Pancreas (tissue), 10 donors: ENCODE results near the gene FBXO22. TPM values are rescaled to one million over a fixed set of nuclear protein-coding genes. Genes with fewer than 3 reads are reported as not detected.

Source experiments
- ATAC-seq, 4 donors: fragments of 200-7000 bp; cut with Tn5 transposase; one replicate each; pipeline versions ENCODE4 v1.8.0 to v1.9.1; 2020; ENCODE audit warnings: mild to moderate bottlenecking in 4 of 4, moderate library complexity in 4 of 4
- DNase-seq, 6 donors: peaks; one replicate each; pipeline ENCODE4 v3.0.0-alpha.2; 2020
- FAIRE-seq: peaks from 2 replicates; lab custom pipeline; 2012; peaks lifted over from hg19 to GRCh38; lab: Jason Lieb, UNC
- H3K27ac ChIP-seq, 4 donors: fragments of 200-600 bp; sonication (generic); 1 replicate in 3 of 4; 2 replicates in 1 of 4; pipeline versions ENCODE4 v1.5.0 to v1.8.0; 2020
- H3K27me3 ChIP-seq, 4 donors: fragments of 200-600 bp; one replicate each; pipeline ENCODE4 v1.8.0; 2021
- H3K36me3 ChIP-seq, 3 donors: fragments of 200-600 bp; sonication (generic) in 1 of 3; one replicate each; pipeline versions ENCODE4 v1.5.0 to v1.8.0; 2020 to 2021
- H3K4me1 ChIP-seq, 3 donors: fragments of 200-600 bp; one replicate each; pipeline ENCODE4 v1.8.0; 2021
- H3K4me3 ChIP-seq, 4 donors: fragments of 200-600 bp; sonication (generic) in 2 of 4; one replicate each; pipeline versions ENCODE4 v1.5.0 to v1.8.0; 2020 to 2021
- H3K9me3 ChIP-seq, 4 donors: fragments of 200-600 bp; one replicate each; pipeline ENCODE4 v1.8.0; 2021
- WGBS, 2 donors: extraction: QIAGEN DNeasy Blood & Tissue Kit; methylation state at CpG; one replicate each; pipeline ENCODE4 v1.1.7; 2013; 5-methylcytosine and 5-hydroxymethylcytosine counted together
- intact Hi-C, 3 donors: fragments of 100-400 bp; cut with DNase I; formaldehyde crosslinking; loops; one replicate each; pipeline versions ENCODE4 v1.11.1 to v1.14.2; 2022
- polyA plus RNA-seq, 2 donors: library from polyadenylated mRNA; stranded (reverse); fragments of 200-250 nt; gene quantifications; one replicate each; pipeline ENCODE4 v1.2.3, GENCODE V29; 2013
- total RNA-seq, 6 donors: library from RNA; stranded (reverse); fragmentation: NEBNext Ultra II Directional in 4 of 6; extraction: Animal tissue kit (Norgen Biotek cat#: 25700) in 4 of 6; gene quantifications; one replicate each; pipeline versions ENCODE4 v1.2.1 to v1.2.4, GENCODE V29; 2021 to 2023
- TF ChIP-seq, protein P1 (sequence below), 4 donors: fragments of 200-600 bp; sonication (generic) in 3 of 4; IDR thresholded peaks; one replicate each; pipeline versions ENCODE4 v1.5.0 to v1.8.0; 2021; ENCODE audit warnings: antibody characterized with exemption in 4 of 4
- donor health status: healthy with polysubstance abuse.
- donor health status: DM: no; HTN: no; CAD: no; lungs with moderate emphysema.
- donor health status: DM: no; HTN: no; CAD: no.
- donor health status: control.
- donor health status: control.
- donor health status: Bipolar disorder and iron deficiency.
- donor health status: DM: yes; HTN: yes; CAD: no.
- donor health status: DM: no; HTN: no; CAD: no.
- donor health status: DM: no; HTN: no; CAD: no.
- donor health status: DM: yes; HTN: yes; CAD: no.

FBXO22 gene
- total and polyA plus RNA-seq, 8 donors, result 3.1 to 14.9 (median 12.5) TPM

DNA sequence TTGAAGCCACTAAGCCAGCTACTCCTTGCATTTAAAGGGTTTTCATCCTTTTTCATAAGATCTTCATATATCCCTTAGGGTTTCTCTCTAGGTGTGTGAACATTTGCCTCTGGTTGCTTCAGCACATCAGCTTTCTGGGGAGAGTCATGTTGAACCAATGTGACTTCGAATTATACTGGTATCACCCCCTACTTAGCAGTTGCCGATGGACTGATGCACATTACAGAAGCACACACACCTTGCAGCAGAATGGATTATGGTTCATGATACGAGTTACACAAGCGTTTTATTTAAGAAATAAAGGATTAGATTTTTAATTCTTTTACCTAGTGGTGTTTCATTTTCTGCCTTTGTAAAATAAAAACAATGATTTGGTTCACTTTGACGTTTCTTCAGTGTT, 39.6 kb downstream of the FBXO22 start:
- Histone ChIP-seq H3K36me3 (no peaks in the 10 kb centered on the region), H3K4me3 (no peak overlapping the region), H3K27ac (no peak overlapping the region), H3K4me1 (no peaks in the 10 kb centered on the region), H3K27me3 (no peaks in the 10 kb centered on the region), H3K9me3 (no peaks in the 10 kb centered on the region)
- WGBS, 2 donors, result 80 to 88% methylated on average over 5 of the region's 5 CpGs
- intact Hi-C loops, result no loop called here
- FAIRE-seq, result no peak
- ATAC-seq, result no peak
- no peak for DNase-seq
- TF ChIP-seq, protein P1, sequence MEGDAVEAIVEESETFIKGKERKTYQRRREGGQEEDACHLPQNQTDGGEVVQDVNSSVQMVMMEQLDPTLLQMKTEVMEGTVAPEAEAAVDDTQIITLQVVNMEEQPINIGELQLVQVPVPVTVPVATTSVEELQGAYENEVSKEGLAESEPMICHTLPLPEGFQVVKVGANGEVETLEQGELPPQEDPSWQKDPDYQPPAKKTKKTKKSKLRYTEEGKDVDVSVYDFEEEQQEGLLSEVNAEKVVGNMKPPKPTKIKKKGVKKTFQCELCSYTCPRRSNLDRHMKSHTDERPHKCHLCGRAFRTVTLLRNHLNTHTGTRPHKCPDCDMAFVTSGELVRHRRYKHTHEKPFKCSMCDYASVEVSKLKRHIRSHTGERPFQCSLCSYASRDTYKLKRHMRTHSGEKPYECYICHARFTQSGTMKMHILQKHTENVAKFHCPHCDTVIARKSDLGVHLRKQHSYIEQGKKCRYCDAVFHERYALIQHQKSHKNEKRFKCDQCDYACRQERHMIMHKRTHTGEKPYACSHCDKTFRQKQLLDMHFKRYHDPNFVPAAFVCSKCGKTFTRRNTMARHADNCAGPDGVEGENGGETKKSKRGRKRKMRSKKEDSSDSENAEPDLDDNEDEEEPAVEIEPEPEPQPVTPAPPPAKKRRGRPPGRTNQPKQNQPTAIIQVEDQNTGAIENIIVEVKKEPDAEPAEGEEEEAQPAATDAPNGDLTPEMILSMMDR (IDR thresholded peaks at IDR 0.05), result no peak

DNA sequence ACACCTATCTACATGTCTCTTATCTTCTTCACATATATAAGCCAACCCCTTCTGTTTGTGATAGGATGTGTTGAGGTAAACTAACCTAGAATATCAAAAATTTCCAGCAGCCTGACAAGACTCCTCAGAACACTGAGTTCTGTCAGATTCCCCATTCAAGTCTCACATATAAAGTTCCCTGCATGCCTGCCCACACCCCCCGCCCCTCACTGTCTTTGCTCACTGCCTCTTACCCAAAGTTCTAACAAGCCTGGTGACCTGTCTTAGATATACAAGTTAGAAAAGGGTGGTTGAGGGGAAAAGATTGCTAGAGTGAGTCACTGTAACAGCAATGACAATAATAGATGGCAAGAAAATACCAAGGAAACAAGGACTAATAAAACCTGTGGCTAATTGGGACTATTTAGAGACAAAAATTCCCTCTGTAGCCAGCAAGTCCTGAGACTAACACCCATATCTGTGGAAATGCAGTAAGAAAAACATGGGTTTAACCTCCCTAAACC, 40.1 kb downstream of the FBXO22 start:
- intact Hi-C loops, result no loop called here
- H3K27ac ChIP-seq, result no peak overlapping the region
- no peak overlapping the region for H3K4me3 ChIP-seq
- TF ChIP-seq, protein P1 (IDR thresholded peaks at IDR 0.05), result no peak
- DNase-seq (no peak), FAIRE-seq (no peak), ATAC-seq (peak in 1 of 4 donors; percentile 15)
- H3K4me1 ChIP-seq, result no peaks in the 10 kb centered on the region
- H3K27me3 ChIP-seq, result no peaks in the 10 kb centered on the region
- no peaks in the 10 kb centered on the region for H3K9me3 ChIP-seq
- WGBS, 2 donors, result 78 to 89% methylated on average over 1 of the region's 1 CpG
- H3K36me3 ChIP-seq, result no peaks in the 10 kb centered on the region

DNA sequence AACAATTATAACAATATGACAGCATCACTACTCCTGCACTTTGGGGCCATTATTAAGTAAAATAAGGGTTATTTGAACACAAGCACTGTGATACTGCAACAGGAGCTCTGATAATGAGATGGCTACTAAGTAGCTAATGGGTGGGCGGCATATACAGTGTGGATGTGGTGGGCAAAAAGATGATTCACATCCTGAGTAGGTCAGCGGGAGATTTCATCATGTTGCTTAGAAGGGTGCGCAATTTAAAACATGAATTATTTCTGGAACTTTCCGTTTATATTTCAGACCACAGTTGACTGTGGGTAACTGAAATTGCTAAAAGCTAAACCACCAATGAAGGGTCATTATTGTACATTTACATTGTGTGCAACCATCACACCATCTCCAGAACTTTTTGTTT, 42.3 kb downstream of the FBXO22 start:
- Histone ChIP-seq H3K27ac (no peak overlapping the region), H3K36me3 (no peaks in the 10 kb centered on the region), H3K4me1 (no peaks in the 10 kb centered on the region), H3K4me3 (no peak overlapping the region), H3K9me3 (no peaks in the 10 kb centered on the region), H3K27me3 (no peaks in the 10 kb centered on the region)
- intact Hi-C loops, result no loop called here
- TF ChIP-seq, protein P1 (IDR thresholded peaks at IDR 0.05), result no peak
- no peak for ATAC-seq
- WGBS, 2 donors, result 89 to 91% methylated on average over 4 of the region's 4 CpGs
- FAIRE-seq, result no peak
- no peak for DNase-seq

DNA sequence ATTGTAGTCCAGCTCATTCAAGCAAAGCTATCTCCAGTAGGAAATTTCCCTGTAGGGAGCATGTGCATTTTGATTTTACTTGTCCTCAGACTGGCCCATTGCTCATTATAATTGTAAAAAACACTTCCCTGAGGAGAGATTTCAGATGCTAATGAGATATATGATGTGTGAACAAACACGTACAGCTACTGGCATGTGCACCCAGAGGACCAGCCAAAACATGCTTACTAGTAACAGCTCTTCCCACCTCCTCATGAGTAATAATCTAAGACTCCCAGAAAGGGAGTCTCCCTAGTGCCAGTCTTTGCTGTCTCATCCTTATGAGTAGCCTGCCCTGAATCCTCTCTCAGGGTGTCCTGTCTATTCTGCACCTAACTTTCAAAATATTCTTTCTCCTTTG, 43.4 kb downstream of the FBXO22 start:
- no peak for FAIRE-seq
- intact Hi-C loops, result no loop called here
- WGBS, 2 donors, result 85 to 89% methylated on average over 1 of the region's 1 CpG

DNA sequence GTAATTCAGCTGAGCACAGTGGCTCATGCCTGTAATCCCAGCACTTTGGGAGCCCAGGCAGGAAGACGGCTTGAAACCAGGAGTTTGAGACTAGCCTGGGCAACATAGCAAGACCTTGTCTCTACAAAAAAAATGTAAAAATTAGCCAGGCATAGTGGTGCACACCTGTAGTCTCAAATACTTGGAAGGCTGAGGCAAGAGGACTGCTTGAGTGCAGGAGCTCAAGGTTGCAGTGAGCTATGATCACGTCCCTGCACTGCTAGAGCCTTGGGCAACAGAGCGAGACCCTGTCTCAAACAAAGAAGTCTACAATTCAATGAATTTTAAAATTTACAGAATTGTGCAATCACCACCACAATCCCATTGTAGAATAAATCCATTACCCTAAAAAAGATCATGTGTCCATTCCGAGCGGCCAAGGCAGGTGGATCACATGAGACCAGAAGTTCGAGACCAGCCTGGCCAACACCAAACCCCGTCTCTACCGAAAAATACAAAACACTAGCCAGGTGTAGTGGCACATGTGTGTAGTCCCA, 45.2 kb downstream of the FBXO22 start:
- Histone ChIP-seq H3K4me3 (no peak overlapping the region), H3K36me3 (no peaks in the 10 kb centered on the region), H3K4me1 (no peaks in the 10 kb centered on the region), H3K27ac (no peak overlapping the region), H3K27me3 (no peaks in the 10 kb centered on the region), H3K9me3 (no peaks in the 10 kb centered on the region)
- FAIRE-seq (no peak), ATAC-seq (no peak), DNase-seq (no peak)
- WGBS, 2 donors, result 84 to 85% methylated on average over 8 of the region's 8 CpGs
- intact Hi-C loops, result no loop called here
- TF ChIP-seq, protein P1 (IDR thresholded peaks at IDR 0.05), result no peak

More for the DNA sequence above, 43.4 kb downstream of the FBXO22 start:
- no peak for DNase-seq
- no peaks in the 10 kb centered on the region for H3K4me1 ChIP-seq
- H3K9me3 ChIP-seq, result no peaks in the 10 kb centered on the region
- ATAC-seq, result no peak
- H3K4me3 ChIP-seq, result no peak overlapping the region
- TF ChIP-seq, protein P1 (IDR thresholded peaks at IDR 0.05), result no peak
- no peaks in the 10 kb centered on the region for H3K27me3 ChIP-seq
- H3K36me3 ChIP-seq, result no peaks in the 10 kb centered on the region
- no peak overlapping the region for H3K27ac ChIP-seq
